HUDEP-2 (cell line): Measurements from ENCODE around the gene GSTM4.
"Not testable (repeated sequence)": the region's sequence is repeated elsewhere in the genome, so short reads cannot be mapped to it uniquely, and the experiment has no call there.

Experiments
- DNase-seq, 76 experiments: peaks; one replicate each; lab custom pipeline; 2025; ENCODE audit not compliant: unreplicated experiment in 76 of 76; lab: John Stamatoyannopoulos, UW

GSTM4 gene

DNA sequence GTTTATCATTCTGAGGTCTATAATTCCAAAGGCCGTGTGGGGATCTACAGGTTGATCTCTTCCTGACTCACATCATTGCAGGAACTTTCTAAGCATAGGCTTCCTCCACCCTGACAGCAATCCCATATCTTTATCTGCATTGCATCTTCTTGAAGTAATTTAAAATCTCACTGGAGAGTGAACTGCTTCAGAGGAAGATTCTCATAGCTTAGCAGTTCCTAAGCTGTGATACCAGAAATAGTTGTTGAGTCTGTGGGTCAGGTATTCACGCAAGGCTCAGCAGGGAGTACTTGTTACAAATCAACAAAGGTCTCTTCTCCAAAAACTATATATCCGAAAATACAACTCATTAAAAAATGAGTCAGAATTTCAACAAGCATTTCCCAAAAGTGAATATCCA lies 39.2 kb downstream of the GSTM4 start:
- not testable (repeated sequence) for DNase-seq

DNA sequence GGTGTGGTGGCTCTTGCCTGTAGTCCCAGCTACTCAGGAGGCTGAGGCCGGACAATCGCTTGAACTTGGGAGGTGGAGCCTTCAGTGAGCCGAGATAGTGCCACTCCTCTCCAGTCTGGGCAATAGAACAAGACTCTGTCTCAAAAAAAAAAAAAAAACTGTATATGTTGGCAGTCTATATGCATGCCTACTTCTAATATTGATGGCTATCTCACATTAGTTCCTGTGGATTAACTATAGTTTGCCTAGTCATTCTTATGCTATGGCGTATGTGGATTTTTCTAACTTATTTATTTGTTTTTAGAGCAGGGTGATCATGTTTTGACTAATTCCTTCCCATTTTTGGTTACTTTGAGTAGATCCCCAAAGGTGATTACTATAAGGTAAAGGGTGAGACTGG lies 41.2 kb downstream of the GSTM4 start:
- DNase-seq, result no peak

DNA sequence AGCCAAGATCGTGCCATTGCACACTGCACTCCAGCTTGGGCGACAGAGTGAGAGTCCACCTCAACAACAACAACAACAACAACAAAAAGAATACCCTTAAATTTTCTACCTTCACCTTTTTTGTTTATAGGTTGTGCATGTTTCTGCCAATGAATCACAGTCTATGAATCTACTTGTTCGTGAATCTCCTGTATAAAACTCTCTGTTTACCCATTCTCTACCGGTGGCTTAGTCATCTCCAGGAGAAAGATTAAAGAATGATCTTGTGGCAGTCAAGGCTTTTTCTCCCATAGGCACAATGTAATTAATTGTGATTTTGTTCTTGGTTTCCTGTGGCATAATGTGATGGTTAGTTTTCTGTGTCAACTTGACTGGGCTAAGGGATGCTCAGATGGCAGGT lies 42.0 kb downstream of the GSTM4 start:
- DNase-seq, result not testable (repeated sequence)

DNA sequence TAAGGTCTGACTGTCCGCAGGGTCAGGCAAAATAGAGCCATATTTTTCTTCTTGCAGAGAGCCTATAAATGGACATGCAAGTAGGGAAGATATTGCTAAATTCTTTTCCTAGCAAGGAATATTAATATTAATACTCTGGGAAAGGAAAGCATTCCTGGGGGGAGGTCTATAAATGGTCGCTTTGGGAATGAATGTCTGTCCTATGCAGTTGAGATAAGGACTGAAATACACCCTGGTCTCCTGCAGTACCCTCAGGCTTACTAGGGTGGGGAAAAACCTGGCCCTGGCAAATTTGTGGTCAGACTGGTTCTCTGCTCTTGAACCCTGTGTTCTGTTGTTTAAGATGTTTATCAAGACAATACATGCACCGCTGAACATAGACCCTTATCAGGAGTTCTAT lies 47.0 kb downstream of the GSTM4 start:
- DNase-seq, result not testable (repeated sequence)

DNA sequence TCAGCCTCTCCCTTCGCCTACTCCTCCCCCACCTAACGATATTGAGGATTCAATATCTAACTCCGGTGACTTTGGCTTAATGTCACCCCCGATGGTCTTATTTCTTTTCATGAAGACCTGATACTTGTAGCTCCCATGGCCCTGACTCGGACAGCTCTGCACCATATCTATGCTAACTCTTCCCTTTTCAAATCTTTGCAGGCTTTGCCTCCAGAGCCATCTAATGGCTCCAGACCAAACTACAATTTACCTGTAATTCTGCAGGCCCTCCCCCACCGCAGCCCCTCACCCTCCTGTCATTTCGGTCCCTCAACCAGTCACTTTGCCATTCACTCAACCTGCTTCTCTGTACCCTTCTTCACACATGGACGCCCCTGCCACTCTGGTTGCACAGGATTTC lies 48.3 kb downstream of the GSTM4 start:
- DNase-seq, result no peak

DNA sequence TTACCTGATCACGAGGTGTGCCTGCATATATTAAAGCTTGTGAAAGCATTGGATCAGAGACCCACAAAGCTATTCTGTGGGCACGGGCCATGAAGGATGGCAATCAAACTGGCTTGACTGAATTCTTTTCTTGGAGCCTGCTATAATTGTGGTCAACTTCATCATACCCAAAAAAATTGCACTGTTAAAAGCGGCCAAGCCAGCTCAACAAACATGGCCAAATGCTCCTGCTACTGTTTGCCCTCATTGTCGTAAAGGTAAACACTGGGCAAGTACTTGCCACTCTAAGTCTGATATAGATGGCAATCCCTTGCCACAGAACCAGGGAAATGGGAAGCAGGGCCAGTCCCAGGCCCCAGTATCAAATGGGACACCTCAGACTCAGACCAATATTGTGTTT lies 49.5 kb downstream of the GSTM4 start:
- no peak for DNase-seq

DNA sequence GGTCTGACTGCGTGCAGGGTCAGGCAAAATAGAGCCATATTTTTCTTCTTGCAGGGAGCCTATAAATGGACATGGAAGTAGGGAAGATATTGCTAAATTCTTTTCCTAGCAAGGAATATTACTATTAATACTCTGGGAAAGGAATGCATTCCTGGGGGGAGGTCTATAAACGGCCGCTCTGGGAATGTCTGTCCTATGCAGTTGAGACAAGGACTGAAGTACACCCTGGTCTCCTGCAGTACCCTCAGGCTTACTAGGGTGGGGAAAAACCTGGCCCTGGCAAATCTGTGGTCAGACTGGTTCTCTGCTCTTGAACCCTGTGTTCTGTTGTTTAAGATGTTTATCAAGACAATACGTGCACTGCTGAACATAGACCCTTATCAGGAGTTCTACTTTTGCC lies 53.0 kb downstream of the GSTM4 start:
- DNase-seq, result not testable (repeated sequence)

DNA sequence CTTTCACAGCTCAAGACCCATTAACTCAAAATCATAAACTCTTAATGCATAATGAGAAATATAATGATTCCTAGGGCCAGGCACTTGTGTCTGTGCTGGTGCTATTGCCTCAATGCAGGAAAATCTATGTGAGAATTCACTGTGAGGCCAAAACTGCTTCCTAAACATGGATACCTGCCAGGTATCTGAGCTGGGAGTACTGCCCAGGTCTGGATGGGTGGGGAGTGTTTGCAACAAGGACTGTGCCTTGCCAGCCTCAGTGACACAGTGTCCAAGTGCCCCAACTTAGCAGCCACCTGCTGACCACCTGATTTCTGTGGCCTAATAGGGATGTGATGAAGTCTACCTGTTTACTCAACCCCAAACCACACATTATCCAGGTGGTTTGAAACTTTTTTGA lies 53.9 kb downstream of the GSTM4 start:
- DNase-seq, result not testable (repeated sequence)
